GM12891 (cell line): ENCODE data around the gene NRXN3.

Source experiments
- POLR2AphosphoS5 ChIP-seq: IDR thresholded peaks from 2 replicates; pipeline ENCODE4 v1.6.1; 2011; ENCODE audit warnings: low read depth, low read length, control low read depth
- SPI1 ChIP-seq: IDR thresholded peaks from 2 replicates; pipeline ENCODE4 v1.6.1; 2011; ENCODE audit warnings: low read depth, low read length, control low read depth
- TAF1 ChIP-seq: IDR thresholded peaks from 2 replicates; pipeline ENCODE4 v1.6.1; 2011; ENCODE audit warnings: low read depth, low read length, control low read depth

DNA sequence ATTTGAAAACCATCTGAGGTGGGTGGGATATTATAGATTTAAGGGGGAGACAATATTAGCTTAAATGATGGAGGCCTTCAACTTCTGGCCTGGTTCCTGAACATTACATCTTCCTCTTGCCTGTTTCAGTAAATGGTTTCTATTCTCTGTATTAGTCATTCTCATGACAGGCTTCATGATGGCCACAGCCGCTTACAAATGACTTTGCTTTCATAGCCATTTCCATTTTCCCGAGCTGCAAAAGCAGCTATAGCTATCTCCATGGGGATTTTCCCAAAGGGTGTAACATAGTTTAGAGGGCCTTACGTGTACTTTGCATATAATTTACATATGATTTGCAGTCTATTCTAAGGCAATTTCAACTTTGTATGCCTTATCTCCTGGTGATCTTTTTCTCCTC lies 121.8 kb downstream of the NRXN3 start:
- no peak for TF ChIP-seq POLR2AphosphoS5
- no peak for TF ChIP-seq TAF1
- TF ChIP-seq SPI1, result no peak
